HFFc6 (cell line): ENCODE results near the gene DBF4. TPM values are rescaled to one million over a fixed set of nuclear protein-coding genes. Genes with fewer than 3 reads are reported as not detected.

Experiments
- DNase-seq: peaks from one replicate; pipeline ENCODE4 v3.0.0-alpha.2; 2018
- H3K27ac Mint-ChIP-seq: 2 replicates; pipeline ENCODE4 v1.8.0; 2020; ENCODE audit warnings: mild to moderate bottlenecking, mixed read lengths
- H3K27me3 Mint-ChIP-seq: 2 replicates; pipeline ENCODE4 v1.8.0; 2021; ENCODE audit warnings: mild to moderate bottlenecking, moderate library complexity, mixed read lengths; ENCODE audit not compliant: insufficient read depth
- H3K36me3 Mint-ChIP-seq: 2 replicates; pipeline ENCODE4 v1.8.0; 2021; ENCODE audit warnings: low read depth, mixed read lengths
- H3K4me1 Mint-ChIP-seq: 2 replicates; pipeline ENCODE4 v1.8.0; 2020; ENCODE audit warnings: low read depth, mixed read lengths
- H3K4me3 Mint-ChIP-seq: 2 replicates; pipeline ENCODE4 v1.8.0; 2020; ENCODE audit warnings: mild to moderate bottlenecking, moderate library complexity, mixed read lengths
- H3K9me3 Mint-ChIP-seq: 2 replicates; pipeline ENCODE4 v1.8.0; 2020; ENCODE audit warnings: mild to moderate bottlenecking, mixed read lengths
- total RNA-seq, 6 experiments: library from RNA; stranded (reverse); fragmentation: NEBNext Ultra II Directional; extraction: Animal tissue kit (Norgen Biotek cat#: 25700); gene quantifications; 2 replicates in 1 of 6; 3 replicates in 5 of 6; pipeline ENCODE4 v1.2.3, GENCODE V29; 2021
- TF ChIP-seq, protein P1 (sequence below): fragments of 200-600 bp; sonication (generic); IDR thresholded peaks from 2 replicates; pipeline ENCODE4 v1.5.0; 2021; ENCODE audit warnings: antibody characterized with exemption, mild to moderate bottlenecking

The DBF4 gene
- total RNA-seq, 6 experiments from 2014 or later, result 16.1 to 25.3 (median 23.5) TPM

DNA sequence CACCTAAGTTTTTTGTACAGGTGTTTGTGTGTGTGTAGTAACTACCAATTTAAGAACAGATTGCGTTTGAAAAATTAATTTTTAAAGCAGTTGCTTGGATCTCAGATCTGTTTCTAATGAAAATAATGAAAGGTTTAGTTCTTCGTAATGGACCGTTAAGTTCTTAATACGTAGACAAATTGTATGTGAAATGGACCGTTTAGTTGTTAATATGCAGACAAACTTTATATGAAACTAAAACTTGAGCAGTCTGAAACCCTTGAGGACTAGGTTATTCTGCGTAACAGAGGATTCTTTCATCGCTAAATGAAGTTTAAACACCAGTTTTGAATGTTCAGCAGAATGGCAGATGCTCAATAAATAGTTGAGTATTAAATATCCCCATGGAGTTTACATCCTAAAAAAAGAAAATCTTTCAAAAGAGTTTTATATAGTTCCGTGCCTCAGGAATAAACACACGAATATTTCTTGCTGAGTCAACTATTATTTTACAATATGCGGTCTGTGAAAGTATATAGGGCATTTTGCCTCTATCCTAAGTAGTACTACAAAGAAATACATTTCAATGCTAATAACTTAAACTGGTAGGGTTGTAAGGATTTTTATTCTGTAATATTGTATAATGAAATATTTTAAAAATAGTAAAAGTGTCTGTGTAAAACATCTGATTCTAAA, 1.2 kb downstream of the DBF4 start:
- Mint-ChIP-seq H3K27ac (peak overlapping the region; percentile 97), H3K36me3 (peaks cover 6% of the 10 kb centered on the region), H3K4me1 (peaks cover 45% of the 10 kb centered on the region), H3K4me3 (peak overlapping the region; percentile 99), H3K27me3 (no peaks in the 10 kb centered on the region; the same call in 1 of the 2 replicates), H3K9me3 (no peaks in the 10 kb centered on the region; the same call in 1 of the 2 replicates)
- DNase-seq, result no peak
- TF ChIP-seq, protein P1, sequence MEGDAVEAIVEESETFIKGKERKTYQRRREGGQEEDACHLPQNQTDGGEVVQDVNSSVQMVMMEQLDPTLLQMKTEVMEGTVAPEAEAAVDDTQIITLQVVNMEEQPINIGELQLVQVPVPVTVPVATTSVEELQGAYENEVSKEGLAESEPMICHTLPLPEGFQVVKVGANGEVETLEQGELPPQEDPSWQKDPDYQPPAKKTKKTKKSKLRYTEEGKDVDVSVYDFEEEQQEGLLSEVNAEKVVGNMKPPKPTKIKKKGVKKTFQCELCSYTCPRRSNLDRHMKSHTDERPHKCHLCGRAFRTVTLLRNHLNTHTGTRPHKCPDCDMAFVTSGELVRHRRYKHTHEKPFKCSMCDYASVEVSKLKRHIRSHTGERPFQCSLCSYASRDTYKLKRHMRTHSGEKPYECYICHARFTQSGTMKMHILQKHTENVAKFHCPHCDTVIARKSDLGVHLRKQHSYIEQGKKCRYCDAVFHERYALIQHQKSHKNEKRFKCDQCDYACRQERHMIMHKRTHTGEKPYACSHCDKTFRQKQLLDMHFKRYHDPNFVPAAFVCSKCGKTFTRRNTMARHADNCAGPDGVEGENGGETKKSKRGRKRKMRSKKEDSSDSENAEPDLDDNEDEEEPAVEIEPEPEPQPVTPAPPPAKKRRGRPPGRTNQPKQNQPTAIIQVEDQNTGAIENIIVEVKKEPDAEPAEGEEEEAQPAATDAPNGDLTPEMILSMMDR, result no peak

DNA sequence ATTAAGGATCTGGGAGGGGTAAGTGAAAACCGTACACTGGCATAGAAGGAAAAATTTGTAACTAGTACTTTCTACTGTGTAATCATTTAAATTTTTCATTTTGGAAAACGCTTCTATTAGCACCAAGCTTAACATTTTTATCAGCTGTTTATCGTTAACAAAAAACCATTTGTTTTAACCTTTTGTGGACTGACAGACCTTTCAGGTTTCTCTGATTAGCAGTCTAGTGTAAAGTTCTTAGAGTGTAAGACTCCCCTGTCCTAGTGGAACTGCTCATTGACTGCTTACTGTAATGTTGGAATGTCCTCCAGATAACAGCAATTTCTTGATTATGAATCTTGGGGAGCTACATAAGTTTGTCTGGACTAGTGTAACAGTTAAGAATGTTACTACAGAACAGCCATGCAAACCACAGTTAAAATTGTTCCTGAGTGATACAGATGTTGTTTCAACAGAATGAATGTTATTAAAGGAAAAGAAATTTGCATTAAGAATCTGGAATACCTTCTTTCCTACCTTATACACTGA, 2.0 kb downstream of the DBF4 start:
- Mint-ChIP-seq H3K36me3 (no peaks in the 10 kb centered on the region; the same call in 1 of the 2 replicates), H3K4me1 (peaks cover 45% of the 10 kb centered on the region), H3K4me3 (peak overlapping the region; percentile 99), H3K27me3 (no peaks in the 10 kb centered on the region; the same call in 1 of the 2 replicates), H3K27ac (peak overlapping the region; percentile 97), H3K9me3 (no peaks in the 10 kb centered on the region)
- TF ChIP-seq, protein P1, result no peak
- DNase-seq, result peak; percentile 12

DNA sequence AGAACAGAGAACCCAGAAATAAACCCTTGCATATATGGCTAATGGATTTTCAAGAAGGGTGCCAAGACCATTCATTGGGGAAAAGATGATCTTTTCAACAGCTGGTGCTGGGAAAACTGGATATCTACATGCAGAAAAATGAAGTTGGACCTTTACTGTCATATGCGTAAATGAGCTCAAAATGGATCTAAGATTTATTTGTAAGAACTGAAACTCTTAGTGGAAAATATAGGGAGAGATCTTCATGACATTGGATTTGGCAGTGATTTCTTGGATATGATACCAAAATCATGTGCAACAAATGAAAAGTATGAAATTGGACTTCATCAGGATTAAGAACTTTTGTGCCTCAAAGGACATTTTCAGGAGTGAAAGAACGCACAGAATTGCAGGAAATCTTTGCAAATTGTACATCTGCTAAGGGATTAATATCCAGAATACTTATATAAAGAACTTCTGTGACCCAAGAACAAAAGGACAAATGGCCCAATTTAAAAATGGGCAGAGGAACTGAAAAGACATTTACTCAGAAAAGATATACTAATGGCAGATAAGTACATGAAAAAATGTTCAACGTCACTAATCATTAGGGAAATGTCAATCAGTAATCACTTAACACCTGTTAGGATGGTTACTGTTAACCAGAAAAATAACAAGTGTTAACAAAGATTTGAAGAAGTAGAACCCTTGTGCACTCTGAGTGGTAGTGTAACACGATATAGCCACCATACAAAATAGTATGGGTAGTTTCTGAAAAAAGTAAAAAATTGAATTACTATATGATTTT, 6.1 kb downstream of the DBF4 start:
- Mint-ChIP-seq H3K4me1 (peaks cover 30% of the 10 kb centered on the region), H3K27me3 (no peaks in the 10 kb centered on the region), H3K9me3 (no peaks in the 10 kb centered on the region), H3K4me3 (no peak overlapping the region), H3K27ac (no peak overlapping the region), H3K36me3 (peaks cover 10% of the 10 kb centered on the region; the same call in 1 of the 2 replicates)
- TF ChIP-seq, protein P1, result no peak
- no peak for DNase-seq

DNA sequence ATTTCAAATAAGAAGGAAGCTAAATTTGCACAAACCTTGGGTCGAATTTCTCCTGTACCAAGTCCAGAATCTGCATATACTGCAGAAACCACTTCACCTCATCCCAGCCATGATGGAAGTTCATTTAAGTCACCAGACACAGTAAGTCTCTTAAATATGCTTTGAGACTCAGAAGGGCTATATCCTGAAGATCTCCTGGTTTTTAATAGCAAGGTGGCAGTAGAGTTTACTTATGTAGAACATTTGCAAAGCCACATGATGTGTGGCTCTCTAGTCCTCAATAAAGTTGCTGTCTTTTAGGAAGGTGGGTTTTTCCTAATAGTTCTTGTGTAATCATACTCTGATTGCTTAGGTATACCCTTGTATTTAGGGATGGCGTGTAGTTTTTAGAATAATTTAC, 8.7 kb downstream of the DBF4 start:
- Mint-ChIP-seq H3K27me3 (no peaks in the 10 kb centered on the region), H3K4me3 (no peak overlapping the region), H3K4me1 (peaks cover 19% of the 10 kb centered on the region), H3K36me3 (peaks cover 10% of the 10 kb centered on the region; the same call in 1 of the 2 replicates), H3K27ac (no peak overlapping the region), H3K9me3 (no peaks in the 10 kb centered on the region)
- no peak for DNase-seq
- TF ChIP-seq, protein P1, result no peak

- no peak overlapping the region for H3K4me3 Mint-ChIP-seq
- peak; percentile 46 for DNase-seq
- no peaks in the 10 kb centered on the region for H3K27me3 Mint-ChIP-seq
- TF ChIP-seq, protein P1, result peak; percentile 85
- no peaks in the 10 kb centered on the region for H3K9me3 Mint-ChIP-seq
- H3K4me1 Mint-ChIP-seq, result peaks cover 8% of the 10 kb centered on the region
- no peak overlapping the region for H3K27ac Mint-ChIP-seq
- H3K36me3 Mint-ChIP-seq, result peaks cover 15% of the 10 kb centered on the region
Measured at GRCh38 chr7:87886875-87887274, 10.6 kb downstream of the DBF4 start.
